Endothelial cell (in vitro differentiated cells): ENCODE measurements around the gene ISLR2. TPM values are rescaled to one million over a fixed set of nuclear protein-coding genes. Genes with fewer than 3 reads are reported as not detected.
A peak's percentile ranks its signal among the peaks of the same experiment; 100 is the strongest.

Experiments
- DNase-seq: peaks from one replicate; pipeline ENCODE4 v3.0.0; 2021; ENCODE audit warnings: low spot score
- H3K27ac Mint-ChIP-seq: one replicate; pipeline ENCODE4 v1.8.0; 2021; ENCODE audit warnings: mixed read lengths, inconsistent platforms; ENCODE audit not compliant: unreplicated experiment
- H3K27me3 Mint-ChIP-seq: one replicate; pipeline ENCODE4 v1.8.0; 2021; ENCODE audit warnings: mild to moderate bottlenecking, moderate library complexity, mixed read lengths, inconsistent platforms; ENCODE audit not compliant: unreplicated experiment
- H3K36me3 Mint-ChIP-seq: one replicate; pipeline ENCODE4 v1.8.0; 2021; ENCODE audit warnings: mild to moderate bottlenecking, low read depth, mixed read lengths, inconsistent platforms; ENCODE audit not compliant: unreplicated experiment
- H3K4me1 Mint-ChIP-seq: one replicate; pipeline ENCODE4 v1.8.0; 2021; ENCODE audit warnings: mild to moderate bottlenecking, mixed read lengths, inconsistent platforms; ENCODE audit not compliant: unreplicated experiment
- H3K4me3 Mint-ChIP-seq: one replicate; pipeline ENCODE4 v1.8.0; 2021; ENCODE audit warnings: mild to moderate bottlenecking, mixed read lengths, inconsistent platforms; ENCODE audit not compliant: unreplicated experiment
- H3K9me3 Mint-ChIP-seq: one replicate; pipeline ENCODE4 v1.8.0; 2021; ENCODE audit warnings: mixed read lengths, inconsistent platforms; ENCODE audit not compliant: unreplicated experiment
- CTCF ChIP-seq: fragments of 200-600 bp; sonication (generic); IDR thresholded peaks from one replicate; pipeline ENCODE4 v1.5.0; 2021; ENCODE audit warnings: antibody characterized with exemption; ENCODE audit not compliant: unreplicated experiment
- total RNA-seq: library from RNA; stranded (reverse); fragmentation: NEBNext Ultra II Directional; extraction: Animal tissue kit (Norgen Biotek cat#: 25700); gene quantifications from one replicate; pipeline ENCODE4 v1.2.1, GENCODE V29; 2021; ENCODE audit not compliant: unreplicated experiment

The ISLR2 gene
- total RNA-seq, 1 donor from 2014 or later: 0.21 TPM

- no peak for TF ChIP-seq CTCF
- Mint-ChIP-seq H3K27me3 (peaks cover 2% of the 10 kb centered on the region), H3K4me1 (peaks cover 21% of the 10 kb centered on the region)
Measured at GRCh38 chr15:74141591-74141990, 11.2 kb downstream of the ISLR2 start.

GRCh38 chr15:74144153-74144775, 13.9 kb downstream of the ISLR2 start:
- TF ChIP-seq CTCF: no peak
- Mint-ChIP-seq H3K27me3 (no peaks in the 10 kb centered on the region), H3K4me3 (no peak overlapping the region), H3K27ac (no peak overlapping the region), H3K4me1 (peaks cover 5% of the 10 kb centered on the region), H3K9me3 (no peaks in the 10 kb centered on the region), H3K36me3 (no peaks in the 10 kb centered on the region)
- no peak for DNase-seq

More at GRCh38 chr15:74141591-74141990, 11.2 kb downstream of the ISLR2 start:
- Mint-ChIP-seq H3K9me3 (no peaks in the 10 kb centered on the region), H3K4me3 (no peak overlapping the region), H3K36me3 (no peaks in the 10 kb centered on the region), H3K27ac (no peak overlapping the region)
- DNase-seq: no peak

- no peaks in the 10 kb centered on the region for H3K27me3 Mint-ChIP-seq
Measured at GRCh38 chr15:74146277-74146800, 16.0 kb downstream of the ISLR2 start.

GRCh38 chr15:74147051-74147450, 16.7 kb downstream of the ISLR2 start:
- DNase-seq: no peak
- Mint-ChIP-seq H3K36me3 (no peaks in the 10 kb centered on the region), H3K4me3 (no peak overlapping the region), H3K9me3 (no peaks in the 10 kb centered on the region), H3K27ac (no peak overlapping the region), H3K4me1 (no peaks in the 10 kb centered on the region), H3K27me3 (no peaks in the 10 kb centered on the region)
- no peak for TF ChIP-seq CTCF

More at GRCh38 chr15:74146277-74146800, 16.0 kb downstream of the ISLR2 start:
- H3K4me3 Mint-ChIP-seq: no peak overlapping the region
- no peaks in the 10 kb centered on the region for H3K4me1 Mint-ChIP-seq
- DNase-seq: no peak
- TF ChIP-seq CTCF: no peak
- H3K36me3 Mint-ChIP-seq: no peaks in the 10 kb centered on the region
- no peak overlapping the region for H3K27ac Mint-ChIP-seq
- H3K9me3 Mint-ChIP-seq: no peaks in the 10 kb centered on the region

GRCh38 chr15:74155766-74156417, 25.5 kb downstream of the ISLR2 start:
- no peaks in the 10 kb centered on the region for H3K9me3 Mint-ChIP-seq
- H3K4me1 Mint-ChIP-seq: peaks cover 28% of the 10 kb centered on the region
- TF ChIP-seq CTCF: no peak
- no peak overlapping the region for H3K4me3 Mint-ChIP-seq
- no peaks in the 10 kb centered on the region for H3K36me3 Mint-ChIP-seq
- peaks cover 3% of the 10 kb centered on the region for H3K27me3 Mint-ChIP-seq
- no peak for DNase-seq
- peak overlapping the region; percentile 80 for H3K27ac Mint-ChIP-seq
